ENCODE results near the gene HAT1.

- TF ChIP-seq CTCF (IDR thresholded peaks at IDR 0.05) (no peak), ARID4B (CRISPR knock-in tag; IDR thresholded peaks at IDR 0.05; ENCODE audit: borderline replicate concordance) (no peak), MLX (CRISPR knock-in tag; IDR thresholded peaks at IDR 0.05) (no peak), JUN (CRISPR knock-in tag; IDR thresholded peaks at IDR 0.05) (no peak), IRF2 (CRISPR knock-in tag; IDR thresholded peaks at IDR 0.05; ENCODE audit: borderline replicate concordance, low read depth) (no peak), ESRRA (CRISPR knock-in tag; IDR thresholded peaks at IDR 0.05; ENCODE audit: borderline replicate concordance) (no peak), USF1 (CRISPR knock-in tag; IDR thresholded peaks at IDR 0.05) (no peak), CREM (CRISPR knock-in tag; IDR thresholded peaks at IDR 0.05) (no peak), ZNF512 (CRISPR knock-in tag; IDR thresholded peaks at IDR 0.05; ENCODE audit: borderline replicate concordance) (no peak), RELA (CRISPR knock-in tag; IDR thresholded peaks at IDR 0.05; ENCODE audit: borderline replicate concordance) (no peak), AFF4 (CRISPR knock-in tag; IDR thresholded peaks at IDR 0.05; ENCODE audit: borderline replicate concordance) (no peak), ZNF138 (CRISPR knock-in tag; conservative IDR thresholded peaks at IDR 0.05) (no peak), MAX (CRISPR knock-in tag; IDR thresholded peaks at IDR 0.05) (no peak), CREB1 (CRISPR knock-in tag; IDR thresholded peaks at IDR 0.05) (no peak)
These were observed 99.0 kb downstream of the HAT1 start for GRCh38 chr2:172021074-172021931.

All from WTC11 (cell line).